Uterus (tissue), 2 donors: ENCODE data around the gene DSG2.

Source experiments
- CTCF ChIP-seq, 4 experiments: fragments of 200-600 bp in 2 of 4; fragments of 450-650 bp in 2 of 4; sonication (generic) in 2 of 4; IDR thresholded peaks; one replicate each; pipeline ENCODE4 v1.5.1; 2016 to 2019; ENCODE audit warnings: antibody characterized with exemption in 4 of 4, mild to moderate bottlenecking in 2 of 4, moderate library complexity in 1 of 4
- POLR2A ChIP-seq, 2 donors: fragments of 450-650 bp; IDR thresholded peaks; one replicate each; pipeline ENCODE4 v1.6.1; 2016; ENCODE audit warnings: antibody characterized with exemption in 2 of 2, mild to moderate bottlenecking in 1 of 2, moderate library complexity in 1 of 2

DNA sequence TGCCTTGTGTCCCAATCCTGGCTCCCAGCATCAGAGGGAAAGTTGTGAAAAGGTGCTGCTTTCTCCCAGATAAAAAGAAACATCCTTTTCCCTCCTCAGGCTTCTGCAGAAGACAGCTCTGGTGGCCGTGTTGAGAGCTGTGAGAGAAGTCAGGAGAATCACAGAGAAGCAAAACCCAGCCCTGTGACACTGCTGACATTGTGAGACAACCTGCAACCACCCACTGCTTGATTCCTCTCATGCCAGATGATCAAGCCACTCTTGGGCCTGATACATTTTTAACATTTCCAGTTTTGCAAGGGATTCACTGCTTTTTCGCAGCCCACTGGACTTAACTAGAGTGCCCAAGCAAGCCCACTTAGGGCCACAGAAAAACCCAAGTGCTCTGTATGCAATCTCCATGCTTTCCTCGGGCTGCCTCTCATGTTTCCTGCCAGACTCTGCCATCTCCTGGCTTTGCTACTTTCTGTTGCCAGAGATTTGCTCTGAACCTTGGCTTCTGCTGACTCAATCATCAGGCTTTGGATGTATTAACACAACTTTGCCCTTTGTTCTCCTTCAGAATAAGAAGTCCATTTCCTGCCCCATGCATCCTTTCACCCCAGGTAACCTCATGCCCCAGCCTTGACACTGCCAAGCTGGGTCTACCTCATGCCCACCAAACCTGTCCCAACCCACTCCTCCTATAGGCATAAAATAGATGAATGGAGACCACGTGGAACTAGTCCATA, 68.8 kb downstream of the DSG2 start:
- TF ChIP-seq CTCF (IDR thresholded peaks at IDR 0.05) (no peak), POLR2A (IDR thresholded peaks at IDR 0.05) (no peak)
